ENCODE measurements around the gene SRPK2. TPM values are rescaled to one million over a fixed set of nuclear protein-coding genes. Genes with fewer than 3 reads are reported as not detected.

SRPK2 gene
- polyA plus RNA-seq, 1 donor from 2014 or later = 118 TPM

DNA sequence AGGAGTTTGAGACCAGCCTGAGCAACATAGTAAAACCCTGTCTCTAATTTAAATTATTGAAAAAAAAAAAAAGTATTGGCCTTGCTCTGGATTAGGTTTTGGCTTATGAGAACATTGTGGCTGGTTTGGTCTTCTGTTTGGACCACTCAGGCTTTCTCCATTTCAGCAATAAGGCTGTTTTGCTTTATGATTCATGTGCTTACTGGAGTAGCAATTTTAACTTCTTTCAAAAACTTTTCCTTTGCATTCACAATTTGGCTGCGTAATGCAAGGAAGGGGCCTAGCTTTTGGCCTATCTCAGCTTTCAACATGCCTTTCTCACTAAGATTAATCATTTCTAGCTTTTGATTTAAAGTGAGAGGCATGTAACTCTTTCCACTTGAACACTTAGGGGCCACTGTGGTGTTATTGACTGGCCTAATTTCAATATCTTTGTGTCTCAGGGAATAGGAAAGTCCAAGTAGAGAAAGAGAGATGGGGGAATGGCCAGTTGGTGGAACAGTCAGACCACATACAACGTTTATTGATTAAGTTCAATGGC lies 38.0 kb upstream of the SRPK2 start:
- Histone ChIP-seq H4K20me1 (ENCODE audit: insufficient read depth) (no peaks in the 10 kb centered on the region), H3K79me2 (replicated peaks; ENCODE audit: insufficient read depth, low read length) (no peaks in the 10 kb centered on the region), H3F3A (ENCODE audit: insufficient read depth, low read length, poor library complexity, severe bottlenecking) (no peaks in the 10 kb centered on the region), H2AFZ (ENCODE audit: low read depth, low read length) (no peak overlapping the region), H3K36me3 (ENCODE audit: insufficient read depth, low read length) (no peaks in the 10 kb centered on the region), H3K27ac (ENCODE audit: low read length) (no peak overlapping the region), H3K9ac (ENCODE audit: low read length) (no peak overlapping the region), H3K9me2 (ENCODE audit: insufficient read depth, low read length) (no peaks in the 10 kb centered on the region), H3K4me3 (ENCODE audit: low read length) (no peak overlapping the region), H3K9me3 (ENCODE audit: low read length) (no peaks in the 10 kb centered on the region), H3K4me2 (ENCODE audit: low read length) (no peak overlapping the region), H3K27me3 (ENCODE audit: insufficient read depth, low read depth, low read length) (no peaks in the 10 kb centered on the region)
- TF ChIP-seq MXI1 (conservative IDR thresholded peaks at IDR 0.05; ENCODE audit: poor library complexity, severe bottlenecking) (no peak), SMC3 (conservative IDR thresholded peaks at IDR 0.05; ENCODE audit: poor library complexity) (no peak), TAF1 (IDR thresholded peaks at IDR 0.05; ENCODE audit: low read depth) (no peak), POLR2AphosphoS5 (IDR thresholded peaks at IDR 0.05) (no peak), RAD21 (conservative IDR thresholded peaks at IDR 0.05) (no peak), EZH2 (IDR thresholded peaks at IDR 0.05; ENCODE audit: borderline replicate concordance, insufficient read depth, low read length, poor library complexity, severe bottlenecking) (no peak)
- TF ChIP-seq, protein P1, sequence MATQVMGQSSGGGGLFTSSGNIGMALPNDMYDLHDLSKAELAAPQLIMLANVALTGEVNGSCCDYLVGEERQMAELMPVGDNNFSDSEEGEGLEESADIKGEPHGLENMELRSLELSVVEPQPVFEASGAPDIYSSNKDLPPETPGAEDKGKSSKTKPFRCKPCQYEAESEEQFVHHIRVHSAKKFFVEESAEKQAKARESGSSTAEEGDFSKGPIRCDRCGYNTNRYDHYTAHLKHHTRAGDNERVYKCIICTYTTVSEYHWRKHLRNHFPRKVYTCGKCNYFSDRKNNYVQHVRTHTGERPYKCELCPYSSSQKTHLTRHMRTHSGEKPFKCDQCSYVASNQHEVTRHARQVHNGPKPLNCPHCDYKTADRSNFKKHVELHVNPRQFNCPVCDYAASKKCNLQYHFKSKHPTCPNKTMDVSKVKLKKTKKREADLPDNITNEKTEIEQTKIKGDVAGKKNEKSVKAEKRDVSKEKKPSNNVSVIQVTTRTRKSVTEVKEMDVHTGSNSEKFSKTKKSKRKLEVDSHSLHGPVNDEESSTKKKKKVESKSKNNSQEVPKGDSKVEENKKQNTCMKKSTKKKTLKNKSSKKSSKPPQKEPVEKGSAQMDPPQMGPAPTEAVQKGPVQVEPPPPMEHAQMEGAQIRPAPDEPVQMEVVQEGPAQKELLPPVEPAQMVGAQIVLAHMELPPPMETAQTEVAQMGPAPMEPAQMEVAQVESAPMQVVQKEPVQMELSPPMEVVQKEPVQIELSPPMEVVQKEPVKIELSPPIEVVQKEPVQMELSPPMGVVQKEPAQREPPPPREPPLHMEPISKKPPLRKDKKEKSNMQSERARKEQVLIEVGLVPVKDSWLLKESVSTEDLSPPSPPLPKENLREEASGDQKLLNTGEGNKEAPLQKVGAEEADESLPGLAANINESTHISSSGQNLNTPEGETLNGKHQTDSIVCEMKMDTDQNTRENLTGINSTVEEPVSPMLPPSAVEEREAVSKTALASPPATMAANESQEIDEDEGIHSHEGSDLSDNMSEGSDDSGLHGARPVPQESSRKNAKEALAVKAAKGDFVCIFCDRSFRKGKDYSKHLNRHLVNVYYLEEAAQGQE (IDR thresholded peaks at IDR 0.05; ENCODE audit: borderline replicate concordance) = no peak
- TF ChIP-seq, protein P2, sequence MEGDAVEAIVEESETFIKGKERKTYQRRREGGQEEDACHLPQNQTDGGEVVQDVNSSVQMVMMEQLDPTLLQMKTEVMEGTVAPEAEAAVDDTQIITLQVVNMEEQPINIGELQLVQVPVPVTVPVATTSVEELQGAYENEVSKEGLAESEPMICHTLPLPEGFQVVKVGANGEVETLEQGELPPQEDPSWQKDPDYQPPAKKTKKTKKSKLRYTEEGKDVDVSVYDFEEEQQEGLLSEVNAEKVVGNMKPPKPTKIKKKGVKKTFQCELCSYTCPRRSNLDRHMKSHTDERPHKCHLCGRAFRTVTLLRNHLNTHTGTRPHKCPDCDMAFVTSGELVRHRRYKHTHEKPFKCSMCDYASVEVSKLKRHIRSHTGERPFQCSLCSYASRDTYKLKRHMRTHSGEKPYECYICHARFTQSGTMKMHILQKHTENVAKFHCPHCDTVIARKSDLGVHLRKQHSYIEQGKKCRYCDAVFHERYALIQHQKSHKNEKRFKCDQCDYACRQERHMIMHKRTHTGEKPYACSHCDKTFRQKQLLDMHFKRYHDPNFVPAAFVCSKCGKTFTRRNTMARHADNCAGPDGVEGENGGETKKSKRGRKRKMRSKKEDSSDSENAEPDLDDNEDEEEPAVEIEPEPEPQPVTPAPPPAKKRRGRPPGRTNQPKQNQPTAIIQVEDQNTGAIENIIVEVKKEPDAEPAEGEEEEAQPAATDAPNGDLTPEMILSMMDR (IDR thresholded peaks at IDR 0.05; ENCODE audit: poor library complexity, severe bottlenecking) = no peak

DNA sequence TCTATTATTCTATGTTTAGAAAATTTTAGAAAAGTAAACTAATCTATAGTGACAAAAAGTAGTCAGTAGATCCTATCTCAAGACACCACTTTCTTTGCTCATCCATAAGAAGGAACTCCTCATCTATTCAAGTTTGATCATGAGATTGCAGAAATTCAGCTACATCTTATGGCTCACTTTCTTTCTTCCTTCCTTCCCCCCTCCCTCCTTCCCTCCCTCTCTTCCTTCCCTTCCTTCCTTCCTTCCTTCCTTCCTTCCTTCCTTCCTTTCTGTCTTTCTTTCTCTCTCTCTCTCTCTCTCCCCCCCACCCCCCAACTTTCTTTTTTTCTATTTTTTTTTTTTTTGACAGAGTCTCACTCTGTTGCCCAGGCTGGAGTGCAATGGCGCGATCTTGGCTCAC lies 35.3 kb upstream of the SRPK2 start:
- no peaks in the 10 kb centered on the region for H3K9me2 ChIP-seq (ENCODE audit: insufficient read depth, low read length)
- no peaks in the 10 kb centered on the region for H3K36me3 ChIP-seq (ENCODE audit: insufficient read depth, low read length)
- no peak overlapping the region for H3K27ac ChIP-seq (ENCODE audit: low read length)
- no peak overlapping the region for H3K4me2 ChIP-seq (ENCODE audit: low read length)
- H2AFZ ChIP-seq (ENCODE audit: low read depth, low read length) = no peak overlapping the region
- H3K9me3 ChIP-seq (ENCODE audit: low read length) = no peaks in the 10 kb centered on the region
- H3F3A ChIP-seq (ENCODE audit: insufficient read depth, low read length, poor library complexity, severe bottlenecking) = no peaks in the 10 kb centered on the region
- no peak for TF ChIP-seq SMC3 (conservative IDR thresholded peaks at IDR 0.05; ENCODE audit: poor library complexity)
- TF ChIP-seq POLR2AphosphoS5 (IDR thresholded peaks at IDR 0.05) = no peak
- no peak for TF ChIP-seq MXI1 (conservative IDR thresholded peaks at IDR 0.05; ENCODE audit: poor library complexity, severe bottlenecking)
- TF ChIP-seq, protein P1 (IDR thresholded peaks at IDR 0.05; ENCODE audit: borderline replicate concordance) = no peak
- no peak for TF ChIP-seq RAD21 (conservative IDR thresholded peaks at IDR 0.05)
- TF ChIP-seq, protein P2 (IDR thresholded peaks at IDR 0.05; ENCODE audit: poor library complexity, severe bottlenecking) = no peak
- no peak for TF ChIP-seq EZH2 (IDR thresholded peaks at IDR 0.05; ENCODE audit: borderline replicate concordance, insufficient read depth, low read length, poor library complexity, severe bottlenecking)
- no peak for TF ChIP-seq TAF1 (IDR thresholded peaks at IDR 0.05; ENCODE audit: low read depth)
- TF ChIP-seq EP300 (conservative IDR thresholded peaks at IDR 0.05; ENCODE audit: poor library complexity, severe bottlenecking) = no peak
- no peaks in the 10 kb centered on the region for H4K20me1 ChIP-seq (ENCODE audit: insufficient read depth)
- no peak overlapping the region for H3K9ac ChIP-seq (ENCODE audit: low read length)
- no peaks in the 10 kb centered on the region for H3K27me3 ChIP-seq (ENCODE audit: insufficient read depth, low read depth, low read length)
- H3K4me3 ChIP-seq (ENCODE audit: low read length) = no peak overlapping the region
- no peaks in the 10 kb centered on the region for H3K79me2 ChIP-seq (replicated peaks; ENCODE audit: insufficient read depth, low read length)

Measured in neural cell (in vitro differentiated cells).